ENCODE results near the gene NUBPL.

- no peak for TF ChIP-seq POLR2A (IDR thresholded peaks at IDR 0.05)
- no peak for TF ChIP-seq CTCF (IDR thresholded peaks at IDR 0.05)
These were observed 138.6 kb downstream of the NUBPL start for GRCh38 chr14:31699809-31700208.
